Transverse colon (tissue), 3 donors: ENCODE measurements around the gene ENO2.

Experiments used
- EP300 ChIP-seq: sonication (generic); formaldehyde crosslinking; IDR thresholded peaks from one replicate; pipeline ENCODE4 v1.6.1; 2017; ENCODE audit warnings: antibody characterized with exemption, low read depth
- POLR2A ChIP-seq: fragments of 450-650 bp; IDR thresholded peaks from one replicate; pipeline ENCODE4 v1.6.1; 2016; ENCODE audit warnings: antibody characterized with exemption, mild to moderate bottlenecking, moderate library complexity
- TF ChIP-seq, protein P1 (sequence below), 5 experiments: fragments of 200-600 bp in 3 of 5; fragments of 450-650 bp in 2 of 5; sonication (generic) in 3 of 5; IDR thresholded peaks; 1 replicate in 2 of 5; 2 replicates in 3 of 5; pipeline ENCODE4 v1.5.1; 2016 to 2017; ENCODE audit warnings: antibody characterized with exemption in 5 of 5, inconsistent platforms in 3 of 5, mild to moderate bottlenecking in 2 of 5, moderate library complexity in 1 of 5

DNA sequence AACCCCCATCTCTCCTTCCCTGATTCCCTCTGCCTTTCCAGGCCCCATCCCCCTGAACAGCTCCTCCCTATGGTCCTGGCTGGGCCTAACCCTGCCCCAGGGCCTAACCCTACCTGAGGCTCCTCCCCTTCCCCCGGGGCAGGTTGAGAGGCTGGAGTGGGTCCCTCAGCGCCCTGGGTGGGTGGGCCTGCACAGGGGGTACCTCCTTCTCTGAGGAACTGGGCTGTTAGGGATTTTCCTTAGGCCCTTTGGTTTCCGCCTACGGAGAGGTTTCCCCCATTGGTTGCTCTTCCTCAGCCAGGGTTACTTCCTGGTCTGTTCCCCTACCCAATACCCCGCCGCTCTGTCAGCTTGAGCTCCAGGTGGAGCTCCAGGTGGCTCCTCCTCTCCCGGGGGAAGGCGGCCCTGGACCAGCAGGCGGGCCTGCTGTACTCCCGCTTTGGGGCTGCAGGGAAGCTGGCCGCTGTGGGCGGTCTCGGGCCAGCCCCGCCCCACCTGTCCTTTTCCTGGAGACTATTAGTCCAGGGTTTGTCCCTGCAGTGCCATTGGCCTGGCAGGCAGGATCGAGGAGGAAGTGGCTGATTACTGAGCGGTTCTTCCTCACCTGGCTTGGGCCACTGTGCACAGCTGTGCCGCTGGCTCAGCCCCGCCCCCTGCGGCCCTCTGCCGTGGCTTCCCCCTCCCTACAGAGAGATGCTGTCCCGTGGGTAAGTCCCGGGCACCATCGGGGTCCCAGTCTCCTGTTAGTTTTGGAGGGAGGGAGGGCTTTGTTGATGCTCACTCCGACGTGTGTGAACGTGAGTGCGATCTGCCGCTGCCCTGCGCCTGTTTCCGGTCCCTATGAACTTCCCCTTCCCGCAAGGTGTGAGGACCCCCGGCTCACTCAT lies 31.9 kb downstream of the ENO2 start:
- TF ChIP-seq, protein P1, sequence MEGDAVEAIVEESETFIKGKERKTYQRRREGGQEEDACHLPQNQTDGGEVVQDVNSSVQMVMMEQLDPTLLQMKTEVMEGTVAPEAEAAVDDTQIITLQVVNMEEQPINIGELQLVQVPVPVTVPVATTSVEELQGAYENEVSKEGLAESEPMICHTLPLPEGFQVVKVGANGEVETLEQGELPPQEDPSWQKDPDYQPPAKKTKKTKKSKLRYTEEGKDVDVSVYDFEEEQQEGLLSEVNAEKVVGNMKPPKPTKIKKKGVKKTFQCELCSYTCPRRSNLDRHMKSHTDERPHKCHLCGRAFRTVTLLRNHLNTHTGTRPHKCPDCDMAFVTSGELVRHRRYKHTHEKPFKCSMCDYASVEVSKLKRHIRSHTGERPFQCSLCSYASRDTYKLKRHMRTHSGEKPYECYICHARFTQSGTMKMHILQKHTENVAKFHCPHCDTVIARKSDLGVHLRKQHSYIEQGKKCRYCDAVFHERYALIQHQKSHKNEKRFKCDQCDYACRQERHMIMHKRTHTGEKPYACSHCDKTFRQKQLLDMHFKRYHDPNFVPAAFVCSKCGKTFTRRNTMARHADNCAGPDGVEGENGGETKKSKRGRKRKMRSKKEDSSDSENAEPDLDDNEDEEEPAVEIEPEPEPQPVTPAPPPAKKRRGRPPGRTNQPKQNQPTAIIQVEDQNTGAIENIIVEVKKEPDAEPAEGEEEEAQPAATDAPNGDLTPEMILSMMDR (IDR thresholded peaks at IDR 0.05) = peak in 1 of 5 experiments; percentile 8
- TF ChIP-seq POLR2A = peak; percentile 92
- no peak for TF ChIP-seq EP300
